Measurements from ENCODE around the gene MPZL1.

DNA sequence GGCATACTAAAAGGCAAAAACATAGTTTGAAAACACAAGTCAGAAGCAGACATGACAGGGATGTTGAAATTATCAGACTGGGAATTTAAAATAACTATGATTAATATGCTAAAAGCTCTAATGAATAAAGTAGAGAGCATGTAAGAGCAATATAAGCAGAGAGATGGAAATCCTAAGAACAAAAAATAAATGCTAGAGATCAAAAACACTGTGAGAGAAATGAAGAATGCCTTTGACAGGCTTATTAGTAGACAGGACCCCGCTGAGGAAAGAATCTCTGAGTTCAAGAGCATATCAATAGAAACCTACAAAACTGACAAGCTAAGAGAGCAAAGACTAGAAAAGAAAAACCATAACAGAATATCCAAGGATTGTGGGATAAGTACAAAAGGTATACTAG is 93.9 kb downstream of the MPZL1 start:
- no peak for TF ChIP-seq POLR2A (IDR thresholded peaks at IDR 0.05)
- TF ChIP-seq, protein P1, sequence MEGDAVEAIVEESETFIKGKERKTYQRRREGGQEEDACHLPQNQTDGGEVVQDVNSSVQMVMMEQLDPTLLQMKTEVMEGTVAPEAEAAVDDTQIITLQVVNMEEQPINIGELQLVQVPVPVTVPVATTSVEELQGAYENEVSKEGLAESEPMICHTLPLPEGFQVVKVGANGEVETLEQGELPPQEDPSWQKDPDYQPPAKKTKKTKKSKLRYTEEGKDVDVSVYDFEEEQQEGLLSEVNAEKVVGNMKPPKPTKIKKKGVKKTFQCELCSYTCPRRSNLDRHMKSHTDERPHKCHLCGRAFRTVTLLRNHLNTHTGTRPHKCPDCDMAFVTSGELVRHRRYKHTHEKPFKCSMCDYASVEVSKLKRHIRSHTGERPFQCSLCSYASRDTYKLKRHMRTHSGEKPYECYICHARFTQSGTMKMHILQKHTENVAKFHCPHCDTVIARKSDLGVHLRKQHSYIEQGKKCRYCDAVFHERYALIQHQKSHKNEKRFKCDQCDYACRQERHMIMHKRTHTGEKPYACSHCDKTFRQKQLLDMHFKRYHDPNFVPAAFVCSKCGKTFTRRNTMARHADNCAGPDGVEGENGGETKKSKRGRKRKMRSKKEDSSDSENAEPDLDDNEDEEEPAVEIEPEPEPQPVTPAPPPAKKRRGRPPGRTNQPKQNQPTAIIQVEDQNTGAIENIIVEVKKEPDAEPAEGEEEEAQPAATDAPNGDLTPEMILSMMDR (IDR thresholded peaks at IDR 0.05), result no peak
